IPS DF 4.7 (cell line): ENCODE data around the gene PANX2.

Experiments used
- DNase-seq: peaks from one replicate; pipeline ENCODE4 v3.0.0-alpha.2; 2013; ENCODE audit warnings: low spot score; ENCODE audit errors: extremely low read depth

PANX2 gene

DNA sequence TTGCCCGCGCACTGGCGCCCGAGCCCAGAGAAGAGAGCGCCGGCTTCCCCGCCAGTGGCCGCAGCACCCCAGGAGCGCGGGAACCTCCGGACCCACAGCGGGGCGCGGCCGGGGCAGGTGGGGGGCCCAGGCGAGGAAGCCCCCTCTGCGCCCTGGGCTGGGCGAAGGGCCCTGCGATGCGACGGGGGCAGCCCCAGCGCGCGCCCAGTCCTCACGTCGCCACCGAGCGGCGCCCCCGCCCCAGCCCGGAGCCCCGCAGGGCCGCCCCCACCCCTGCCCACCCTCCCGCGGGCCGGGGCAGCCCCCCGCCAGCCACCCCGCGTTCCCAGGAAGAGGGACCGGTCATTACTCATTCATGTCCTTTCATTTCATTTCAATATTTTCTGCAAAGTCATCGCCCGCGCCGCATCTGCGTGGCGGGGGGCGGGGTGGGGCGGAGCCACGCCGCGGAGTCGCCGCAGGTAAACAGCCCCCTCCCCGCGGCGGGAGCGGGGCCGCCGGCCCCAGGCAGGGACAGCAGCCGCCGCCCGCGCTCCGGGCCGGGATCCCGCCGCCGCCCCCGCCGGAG lies 673 bp upstream of the PANX2 start:
- DNase-seq = no peak

DNA sequence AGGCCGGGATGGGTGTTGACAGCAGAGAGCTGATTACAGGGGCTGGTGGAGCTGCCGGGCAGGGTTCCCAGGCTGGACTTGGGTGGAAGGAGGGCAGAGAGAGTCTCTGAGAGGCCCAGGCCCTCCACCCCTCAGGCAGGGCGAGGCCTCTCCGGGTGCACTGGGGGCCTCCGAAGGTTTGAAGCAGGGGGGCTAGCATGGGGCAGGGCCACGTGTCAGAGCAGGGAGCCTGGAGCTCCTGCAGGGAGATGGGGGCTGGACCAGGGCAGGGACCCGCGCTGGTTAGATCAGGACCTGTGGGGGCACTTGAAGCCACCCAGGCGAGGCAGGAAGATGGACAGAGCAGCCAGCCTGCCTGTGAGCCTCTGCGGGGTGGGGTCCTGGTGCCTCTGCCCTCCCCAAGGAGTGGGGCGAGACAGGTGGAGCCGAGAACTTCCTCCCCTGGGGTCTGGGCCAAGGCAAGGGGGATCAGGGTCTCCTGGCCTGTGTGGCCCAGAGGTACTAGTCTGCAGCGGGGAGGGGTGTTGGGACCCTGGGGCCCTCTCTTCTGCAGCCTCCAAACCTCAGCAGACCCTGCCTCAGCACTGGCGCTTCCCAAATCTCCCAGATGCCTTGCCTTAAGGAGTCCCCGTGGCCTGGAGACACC lies 911 bp downstream of the PANX2 start:
- DNase-seq = no peak

DNA sequence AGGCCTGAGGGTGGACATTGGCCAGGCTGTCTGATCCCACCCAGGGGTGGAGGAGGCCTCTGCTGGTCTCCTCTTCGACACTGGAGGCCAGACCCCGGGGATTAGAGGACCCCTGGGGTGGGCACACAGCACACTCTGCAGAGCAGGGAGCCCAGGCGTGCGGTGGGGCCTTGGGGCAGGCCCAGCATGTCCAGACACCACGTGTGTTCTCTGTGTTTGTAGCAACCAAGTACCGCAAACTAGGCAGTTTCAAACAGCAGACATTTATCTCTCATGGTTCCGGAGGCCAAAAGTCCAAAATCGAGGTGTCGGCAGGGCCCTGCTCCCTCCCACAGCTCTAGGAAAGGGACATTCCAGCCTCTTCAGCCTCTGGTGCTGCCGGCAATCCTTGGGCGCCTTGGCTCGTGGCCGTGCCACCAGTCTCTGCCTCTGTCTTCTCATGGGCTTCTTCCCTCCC lies 1.5 kb downstream of the PANX2 start:
- DNase-seq = no peak

DNA sequence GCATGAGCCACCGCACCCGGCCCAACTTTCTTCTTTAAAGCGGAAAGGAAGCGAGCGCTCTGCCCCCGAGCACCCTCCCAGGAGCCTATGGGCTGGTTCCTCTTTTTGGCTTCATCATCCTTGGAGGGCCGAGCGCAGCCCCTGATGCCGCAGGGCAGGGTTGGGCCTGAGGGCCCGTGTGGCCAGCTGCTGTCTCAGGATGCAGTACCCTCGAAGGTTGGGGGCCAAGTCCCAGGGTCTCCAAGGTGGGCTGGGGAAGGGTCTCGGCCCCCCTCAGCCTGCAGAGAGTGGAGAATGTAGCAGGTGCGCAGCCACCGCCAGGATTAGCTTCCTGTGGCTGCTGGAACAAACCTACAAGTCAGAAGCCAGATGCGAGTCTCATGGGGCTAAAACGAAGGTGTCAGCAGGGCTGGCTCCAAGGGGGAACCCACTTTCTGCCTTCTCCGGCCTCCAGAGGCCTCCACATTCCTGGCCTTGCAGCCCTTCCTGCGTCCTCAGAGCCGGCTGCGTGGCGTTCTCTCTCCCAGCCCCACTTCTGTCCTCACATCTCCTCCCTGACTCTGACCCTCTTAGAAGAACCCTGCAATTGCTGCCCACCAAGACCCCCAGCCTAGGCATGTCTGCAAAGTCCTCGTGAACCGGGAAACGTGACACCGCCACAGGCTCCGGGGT lies 2.9 kb downstream of the PANX2 start:
- DNase-seq = no peak

DNA sequence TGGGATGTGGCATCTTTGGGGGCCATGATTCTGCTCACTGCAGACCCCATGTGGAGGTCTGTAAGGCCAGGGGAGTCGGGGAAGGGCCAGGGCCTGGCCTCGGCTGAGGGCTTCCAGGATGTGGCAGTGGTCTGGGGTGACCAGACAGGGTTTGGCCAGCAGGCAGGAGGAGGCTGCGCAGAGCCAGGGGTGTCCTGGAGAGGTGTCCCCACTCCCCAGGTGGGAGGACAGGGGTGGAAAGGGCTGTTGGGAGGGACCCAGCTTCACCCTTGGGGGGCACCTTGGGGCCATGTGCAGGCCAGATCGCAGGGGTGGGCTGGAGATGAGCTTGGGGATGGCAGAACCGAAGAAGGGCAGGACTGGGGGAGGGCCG lies 3.4 kb downstream of the PANX2 start:
- DNase-seq = no peak

DNA sequence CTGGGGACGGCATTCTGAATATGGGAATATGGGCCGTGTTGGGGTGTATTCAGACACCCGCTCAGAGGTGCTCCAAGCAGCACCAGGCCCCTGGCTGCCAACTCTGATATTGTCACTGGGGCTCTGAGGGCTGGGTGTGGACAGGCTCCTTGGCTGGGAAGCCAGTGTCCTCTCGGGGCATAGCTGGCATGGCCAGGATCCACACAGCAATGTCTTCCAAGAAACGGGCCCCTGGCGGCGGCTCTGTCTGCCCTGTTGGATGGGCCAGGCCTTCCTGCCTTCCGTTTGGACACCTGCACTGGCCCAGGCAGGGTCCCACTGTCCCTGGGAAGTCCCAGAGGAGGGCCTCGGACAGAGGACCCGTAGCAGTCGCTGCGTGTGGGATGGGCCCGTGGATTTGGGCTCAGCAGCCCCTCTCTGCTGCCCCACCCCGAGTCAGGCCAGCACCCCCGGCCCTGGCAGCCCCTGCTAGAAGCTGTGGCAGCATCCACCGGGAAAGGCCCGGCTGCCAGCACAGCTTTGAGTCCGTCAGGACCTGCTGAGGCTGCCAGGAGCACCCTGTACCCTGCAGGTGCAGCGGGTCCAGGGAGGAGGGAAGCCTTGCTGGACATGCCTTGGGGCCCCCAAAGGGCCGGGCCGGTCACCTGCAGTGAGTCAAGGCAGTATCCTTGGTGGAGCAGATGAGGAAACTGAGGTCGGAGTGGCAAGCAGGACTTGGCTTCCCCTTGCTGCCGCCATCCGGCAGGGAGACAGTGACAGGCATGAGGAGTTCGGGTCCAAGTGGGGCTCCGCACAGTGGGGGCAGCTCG lies 4.1 kb downstream of the PANX2 start:
- no peak for DNase-seq

DNA sequence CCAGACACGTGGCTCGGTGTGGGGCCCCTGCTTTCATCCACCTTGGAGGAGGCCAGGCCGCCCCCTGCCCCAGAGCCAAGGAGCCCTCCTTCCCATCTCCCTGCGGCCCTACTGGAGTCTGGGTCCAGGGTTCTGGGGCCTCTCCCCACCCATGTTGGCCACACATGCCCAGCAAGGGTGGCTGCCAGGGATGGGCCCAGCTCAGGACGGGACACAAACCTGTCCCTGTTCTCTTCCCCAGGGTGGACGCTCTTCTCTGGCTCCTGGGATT lies 4.6 kb downstream of the PANX2 start:
- no peak for DNase-seq

DNA sequence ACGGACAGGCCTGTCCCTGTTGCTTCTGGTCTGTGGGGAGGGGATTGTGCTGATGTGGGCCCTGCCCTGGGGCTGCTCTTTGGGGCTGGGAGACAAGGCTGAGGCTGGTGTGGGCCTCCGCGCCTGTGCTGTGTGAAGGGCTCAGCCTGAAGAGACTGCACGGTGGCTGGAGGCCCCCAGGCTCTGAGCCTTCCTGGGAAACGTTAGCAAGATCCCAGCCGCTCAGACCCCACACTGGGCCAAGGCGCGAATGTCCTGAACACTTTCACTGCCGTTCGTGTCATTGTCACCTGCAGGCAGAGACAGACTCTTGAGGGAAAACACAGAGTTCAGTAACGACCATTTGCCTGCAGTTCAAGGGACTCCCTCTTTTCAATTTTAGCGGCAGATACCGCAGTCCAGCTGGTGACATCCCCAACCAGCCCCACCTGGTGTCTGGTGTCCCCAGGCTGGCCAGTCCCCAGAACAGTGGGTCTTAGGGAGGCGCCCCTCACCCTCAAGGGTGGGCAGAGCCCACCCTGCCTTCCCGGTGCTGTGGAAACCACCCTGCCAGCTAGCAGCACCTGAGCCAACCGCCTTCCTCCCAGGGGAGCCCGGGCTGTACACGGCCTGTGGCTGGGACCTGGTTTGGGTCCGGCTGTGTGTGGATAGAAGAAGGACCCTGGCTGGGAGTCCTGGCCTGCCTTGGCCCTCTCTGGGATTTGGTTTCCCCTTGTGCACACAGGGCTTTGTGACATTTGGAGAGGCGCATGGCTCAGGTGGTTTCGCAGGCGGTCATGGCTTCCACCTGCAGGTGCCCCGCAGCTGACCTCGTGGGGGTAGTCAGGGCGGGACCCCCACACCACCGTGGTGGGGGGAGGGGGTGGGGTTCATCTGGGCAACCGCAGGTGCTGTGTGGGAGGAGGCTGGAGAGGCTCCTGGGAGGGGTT lies 5.7 kb downstream of the PANX2 start:
- DNase-seq = no peak

DNA sequence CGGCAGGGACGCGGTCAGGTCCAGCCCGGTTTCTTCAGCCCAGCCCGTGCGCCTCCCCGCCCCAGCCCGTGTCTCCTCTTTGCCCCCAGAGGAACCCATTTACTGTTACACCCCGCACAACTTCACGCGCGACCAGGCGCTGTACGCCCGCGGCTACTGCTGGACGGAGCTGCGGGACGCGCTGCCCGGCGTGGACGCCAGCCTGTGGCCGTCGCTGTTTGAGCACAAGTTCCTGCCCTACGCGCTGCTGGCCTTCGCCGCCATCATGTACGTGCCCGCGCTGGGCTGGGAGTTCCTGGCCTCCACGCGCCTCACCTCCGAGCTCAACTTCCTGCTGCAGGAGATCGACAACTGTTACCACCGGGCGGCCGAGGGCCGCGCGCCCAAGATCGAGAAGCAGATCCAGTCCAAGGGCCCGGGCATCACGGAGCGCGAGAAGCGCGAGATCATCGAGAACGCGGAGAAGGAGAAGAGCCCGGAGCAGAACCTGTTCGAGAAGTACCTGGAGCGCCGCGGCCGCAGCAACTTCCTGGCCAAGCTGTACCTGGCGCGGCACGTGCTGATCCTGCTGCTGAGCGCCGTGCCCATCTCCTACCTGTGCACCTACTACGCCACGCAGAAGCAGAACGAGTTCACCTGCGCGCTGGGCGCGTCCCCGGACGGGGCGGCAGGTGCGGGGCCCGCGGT lies 6.5 kb downstream of the PANX2 start:
- no peak for DNase-seq

DNA sequence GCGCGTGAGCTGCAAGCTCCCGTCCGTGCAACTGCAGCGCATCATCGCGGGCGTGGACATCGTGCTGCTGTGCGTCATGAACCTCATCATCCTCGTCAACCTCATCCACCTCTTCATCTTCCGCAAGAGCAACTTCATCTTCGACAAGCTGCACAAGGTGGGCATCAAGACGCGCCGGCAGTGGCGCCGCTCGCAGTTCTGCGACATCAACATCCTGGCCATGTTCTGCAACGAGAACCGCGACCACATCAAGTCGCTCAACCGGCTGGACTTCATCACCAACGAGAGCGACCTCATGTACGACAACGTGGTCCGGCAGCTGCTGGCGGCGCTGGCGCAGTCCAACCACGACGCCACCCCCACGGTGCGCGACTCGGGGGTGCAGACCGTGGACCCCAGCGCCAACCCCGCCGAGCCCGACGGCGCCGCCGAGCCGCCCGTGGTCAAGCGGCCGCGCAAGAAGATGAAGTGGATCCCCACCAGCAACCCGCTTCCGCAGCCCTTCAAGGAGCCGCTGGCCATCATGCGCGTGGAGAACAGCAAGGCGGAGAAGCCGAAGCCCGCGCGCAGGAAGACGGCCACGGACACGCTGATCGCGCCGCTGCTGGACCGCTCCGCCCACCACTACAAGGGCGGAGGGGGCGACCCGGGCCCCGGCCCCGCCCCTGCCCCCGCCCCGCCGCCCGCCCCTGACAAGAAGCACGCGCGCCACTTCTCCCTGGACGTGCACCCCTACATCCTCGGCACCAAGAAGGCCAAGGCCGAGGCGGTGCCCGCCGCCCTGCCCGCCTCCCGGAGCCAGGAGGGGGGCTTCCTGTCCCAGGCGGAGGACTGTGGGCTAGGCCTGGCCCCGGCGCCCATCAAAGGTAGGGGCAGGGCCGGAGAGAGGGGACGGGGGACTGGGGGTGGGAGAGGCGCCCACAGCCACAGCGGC lies 7.3 kb downstream of the PANX2 start:
- no peak for DNase-seq

DNA sequence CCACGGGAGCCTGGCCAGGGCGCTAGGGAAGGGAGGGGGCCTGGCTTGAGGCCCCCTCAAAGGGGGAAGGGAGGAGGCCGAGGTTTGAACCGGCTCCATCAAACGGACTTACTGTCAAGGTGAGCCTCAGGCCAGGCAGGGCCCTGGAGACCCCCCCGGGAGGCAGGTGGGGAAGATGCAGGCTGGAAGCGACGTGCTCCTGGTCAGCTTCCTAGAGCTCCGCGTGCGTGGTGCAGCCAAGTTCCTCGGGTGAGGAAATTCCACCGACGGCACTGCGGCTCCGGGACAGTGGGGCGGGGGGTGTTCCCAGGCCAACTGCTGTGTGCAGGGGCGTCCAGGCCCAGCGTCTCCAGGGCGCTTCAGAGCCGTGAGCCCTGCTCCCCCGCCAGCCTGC lies 7.9 kb downstream of the PANX2 start:
- DNase-seq = no peak

DNA sequence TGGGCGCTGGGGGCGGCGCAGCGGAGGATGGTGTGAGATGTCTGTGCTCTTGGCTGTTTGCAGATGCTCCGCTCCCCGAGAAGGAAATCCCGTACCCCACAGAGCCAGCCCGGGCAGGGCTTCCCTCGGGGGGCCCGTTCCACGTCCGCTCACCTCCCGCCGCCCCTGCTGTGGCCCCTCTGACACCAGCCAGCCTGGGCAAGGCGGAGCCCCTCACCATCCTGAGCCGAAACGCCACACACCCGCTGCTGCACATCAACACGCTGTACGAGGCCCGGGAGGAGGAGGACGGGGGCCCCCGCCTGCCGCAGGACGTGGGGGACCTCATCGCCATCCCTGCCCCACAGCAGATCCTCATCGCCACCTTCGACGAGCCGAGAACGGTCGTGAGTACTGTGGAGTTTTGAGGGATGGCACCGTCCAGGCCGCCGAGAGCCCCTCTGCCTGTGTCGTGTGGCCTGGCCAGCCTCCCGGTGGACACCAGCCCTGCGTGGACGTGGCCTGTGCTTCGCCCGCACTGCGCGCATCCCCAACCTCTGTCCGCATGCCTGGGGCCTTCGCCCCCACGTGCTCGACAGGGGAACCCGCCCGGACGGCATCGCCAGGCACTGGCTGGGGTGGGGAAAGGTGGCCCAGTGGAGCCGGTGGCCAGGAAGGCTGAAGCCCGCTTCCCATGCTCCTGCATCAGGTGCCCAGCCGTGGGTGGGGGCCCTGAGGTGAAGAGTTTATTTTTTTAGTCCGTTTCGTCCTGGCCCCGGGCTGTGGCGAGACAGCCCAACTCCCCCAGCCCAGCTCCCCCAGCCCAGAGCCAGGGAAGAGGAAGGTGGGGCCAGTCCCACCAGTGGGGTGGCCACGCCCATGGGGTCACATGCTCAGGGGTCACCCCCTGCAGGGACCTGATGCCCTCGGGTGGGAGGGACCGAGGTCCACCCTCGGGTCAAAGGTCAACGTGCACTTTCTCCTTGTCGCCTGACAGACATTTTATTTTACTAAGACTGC lies 8.6 kb downstream of the PANX2 start:
- no peak for DNase-seq

DNA sequence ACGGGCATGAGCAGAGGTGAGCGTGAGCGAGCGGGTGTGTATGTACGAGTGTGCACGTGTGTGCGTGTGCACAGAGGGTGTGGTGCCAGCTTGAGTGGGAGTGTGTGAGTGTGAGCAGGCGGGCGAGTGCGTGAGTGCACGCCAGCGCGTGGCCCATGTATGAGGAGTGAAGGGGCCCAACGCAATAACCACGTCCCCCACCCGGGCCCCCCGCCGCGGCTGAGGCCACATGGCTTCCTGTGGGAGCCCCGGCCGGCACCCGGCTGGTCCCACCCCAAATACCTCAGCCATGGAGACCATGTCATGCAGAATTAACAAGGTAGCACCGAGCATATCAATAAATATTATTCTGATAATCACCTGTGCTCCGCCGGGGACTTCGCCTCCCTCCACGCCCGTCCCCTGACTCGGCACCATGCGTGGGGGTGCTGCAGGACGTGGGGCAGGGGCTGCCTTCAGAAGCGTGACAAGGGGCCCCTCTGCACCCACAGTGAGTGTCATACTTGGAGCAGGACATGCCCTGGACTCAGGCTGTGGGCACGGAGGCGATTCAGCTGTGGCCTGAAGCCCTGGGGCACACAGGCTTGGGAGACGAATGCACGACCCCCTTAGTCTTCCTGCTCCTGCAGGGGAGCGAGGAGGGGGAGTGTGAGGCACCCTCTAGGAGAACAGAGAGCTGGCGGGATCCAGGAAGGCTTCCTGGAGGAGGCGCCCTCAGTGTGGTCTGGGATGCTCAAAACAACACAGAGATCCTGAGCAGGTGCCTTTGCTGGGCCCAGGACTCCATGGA lies 9.6 kb downstream of the PANX2 start:
- DNase-seq = no peak

DNA sequence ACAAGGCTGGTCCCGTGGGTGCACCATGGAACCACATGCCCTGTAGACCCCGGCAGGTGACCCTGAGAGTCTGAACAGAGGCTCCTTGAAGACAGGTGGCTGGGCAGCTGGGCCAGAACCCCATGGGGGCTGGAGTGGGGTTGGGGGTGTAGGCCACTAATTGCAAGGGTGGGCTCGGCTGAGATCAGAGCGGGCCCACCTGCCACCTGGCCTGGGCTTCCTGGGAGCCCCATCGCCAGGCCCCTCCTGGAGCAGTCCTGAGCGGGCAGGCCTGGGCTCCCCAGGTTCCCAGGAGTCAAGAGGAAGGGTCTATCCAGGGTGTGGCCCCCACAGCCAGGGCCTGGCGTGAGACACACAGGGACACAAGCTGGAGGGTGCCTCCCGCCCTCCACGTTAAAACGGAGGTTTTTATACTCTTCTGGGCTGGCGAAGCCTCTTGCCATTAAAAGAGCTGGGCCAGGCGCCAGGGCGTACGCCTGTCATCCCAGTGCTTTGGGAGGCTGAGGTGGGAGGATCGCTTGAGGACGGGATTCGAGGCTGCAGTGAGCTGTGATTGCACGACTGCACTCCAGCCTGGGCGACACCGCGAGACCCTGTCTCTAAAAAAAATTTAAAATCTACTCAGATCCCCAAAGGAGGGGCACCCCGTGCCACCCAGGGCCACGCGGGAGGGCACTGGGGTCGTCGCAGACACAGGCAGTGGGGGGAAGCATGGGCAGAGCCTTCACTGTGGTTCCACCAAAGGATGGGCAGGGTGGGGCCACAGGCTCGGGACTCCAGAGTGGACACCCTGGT lies 10.4 kb downstream of the PANX2 start:
- DNase-seq = no peak

DNA sequence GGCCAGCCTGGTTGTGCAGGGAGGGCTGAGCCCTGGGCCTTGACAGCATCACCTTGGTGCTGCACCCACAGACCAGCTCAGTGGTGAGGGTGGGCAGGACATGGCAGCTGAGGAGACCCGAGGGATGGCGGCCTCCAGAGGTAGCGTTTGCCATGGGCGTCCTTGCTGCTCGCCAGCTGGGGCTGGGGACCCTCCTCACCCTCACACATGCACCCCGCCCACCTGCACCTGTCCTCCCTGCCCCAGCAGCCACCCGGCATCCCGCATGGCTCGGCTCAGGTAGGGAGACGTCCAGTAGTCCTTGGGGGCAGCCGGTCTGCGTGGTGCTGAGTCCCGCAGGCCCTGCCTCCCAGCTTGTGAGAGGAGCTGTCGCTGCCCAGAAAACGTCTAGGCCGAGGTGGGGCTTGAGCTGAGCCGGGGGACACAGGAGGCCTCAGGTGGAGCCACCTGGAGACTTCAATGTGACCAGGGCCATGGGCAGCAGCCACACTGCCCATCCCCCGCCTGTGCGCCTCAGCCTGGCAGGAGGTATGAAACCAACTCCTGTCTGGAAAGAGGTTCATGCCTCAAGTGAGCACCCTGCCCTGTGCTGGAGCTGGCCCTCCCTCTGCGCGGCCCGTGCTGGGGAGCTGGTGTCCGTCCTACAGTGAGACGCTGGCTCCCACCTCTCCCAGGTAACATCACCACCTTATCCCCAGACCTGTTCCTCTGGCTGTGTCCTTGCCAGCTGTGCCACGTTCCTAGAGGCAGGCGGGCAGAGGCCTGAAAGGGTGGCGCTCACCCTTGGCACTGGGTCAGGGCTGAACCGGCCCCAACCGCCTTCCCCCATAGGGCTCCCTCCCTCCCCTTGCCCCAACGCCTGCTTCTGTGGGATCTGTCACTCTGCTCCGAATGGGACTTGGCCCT lies 11.9 kb downstream of the PANX2 start:
- no peak for DNase-seq
